HG03280 (cell line): ENCODE measurements around the gene ZFY.
"Not testable (repeated sequence)": the region's sequence is repeated elsewhere in the genome, so short reads cannot be mapped to it uniquely, and the experiment has no call there.

Experiments
- ATAC-seq: cut with Tn5 transposase; IDR thresholded peaks from one replicate; pipeline ENCODE4 v1.9.1; 2021; ENCODE audit warnings: mild to moderate bottlenecking, moderate library complexity; ENCODE audit not compliant: unreplicated experiment

Gene ZFY

GRCh38 chrY:2972708-2973107 is 37.5 kb downstream of the ZFY start:
- peak; percentile 25 for ATAC-seq

- peak; percentile 64 for ATAC-seq
Measured at GRCh38 chrY:2973110-2973751, 38.0 kb downstream of the ZFY start.

DNA sequence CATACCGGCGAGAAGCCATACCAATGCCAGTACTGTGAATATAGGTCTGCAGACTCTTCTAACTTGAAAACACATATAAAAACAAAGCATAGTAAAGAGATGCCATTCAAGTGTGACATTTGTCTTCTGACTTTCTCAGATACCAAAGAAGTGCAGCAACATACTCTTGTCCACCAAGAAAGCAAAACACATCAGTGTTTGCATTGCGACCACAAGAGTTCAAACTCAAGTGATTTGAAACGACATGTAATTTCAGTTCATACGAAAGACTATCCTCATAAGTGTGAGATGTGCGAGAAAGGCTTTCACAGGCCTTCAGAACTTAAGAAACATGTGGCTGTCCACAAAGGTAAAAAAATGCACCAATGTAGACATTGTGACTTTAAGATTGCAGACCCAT is 44.1 kb downstream of the ZFY start:
- ATAC-seq, result no peak

DNA sequence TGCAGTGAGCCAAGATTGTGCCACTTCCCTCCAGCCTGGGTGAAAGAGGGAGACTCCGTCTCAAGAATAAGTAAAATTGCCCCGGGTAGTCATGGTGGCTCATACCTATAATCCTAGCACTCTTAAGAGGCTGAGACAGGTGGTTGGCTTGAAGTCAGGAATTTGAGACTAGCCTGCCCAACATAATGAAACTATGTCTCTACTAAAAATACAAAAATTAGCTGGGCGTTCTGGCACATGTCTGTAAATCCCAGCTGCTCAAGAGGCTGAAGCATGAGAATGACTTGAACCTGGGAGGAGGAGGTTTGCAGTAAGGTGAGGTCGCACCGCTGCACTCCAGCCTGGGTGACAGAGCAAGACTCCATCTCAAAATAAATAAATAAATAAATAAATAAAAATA is 49.3 kb downstream of the ZFY start:
- no peak for ATAC-seq

DNA sequence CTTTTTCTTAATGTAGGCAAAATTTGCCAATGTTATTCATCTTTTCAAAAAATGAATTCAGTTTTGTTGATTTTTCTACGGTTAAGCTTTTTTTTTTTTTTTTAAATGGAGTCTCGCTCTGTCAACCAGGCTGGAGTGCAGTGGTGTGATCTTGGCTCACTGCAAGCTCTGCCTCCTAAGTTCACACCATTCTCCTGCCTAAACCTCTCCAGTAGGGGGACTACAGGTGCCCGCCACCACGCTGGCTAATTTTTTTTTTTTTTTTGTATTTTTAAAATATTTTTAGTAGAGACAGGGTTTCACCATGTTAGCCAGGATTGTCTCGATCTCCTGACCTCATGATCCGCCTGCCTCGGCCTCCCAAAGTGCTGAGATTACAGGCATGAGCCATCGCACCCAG is 52.0 kb downstream of the ZFY start:
- not testable (repeated sequence) for ATAC-seq

DNA sequence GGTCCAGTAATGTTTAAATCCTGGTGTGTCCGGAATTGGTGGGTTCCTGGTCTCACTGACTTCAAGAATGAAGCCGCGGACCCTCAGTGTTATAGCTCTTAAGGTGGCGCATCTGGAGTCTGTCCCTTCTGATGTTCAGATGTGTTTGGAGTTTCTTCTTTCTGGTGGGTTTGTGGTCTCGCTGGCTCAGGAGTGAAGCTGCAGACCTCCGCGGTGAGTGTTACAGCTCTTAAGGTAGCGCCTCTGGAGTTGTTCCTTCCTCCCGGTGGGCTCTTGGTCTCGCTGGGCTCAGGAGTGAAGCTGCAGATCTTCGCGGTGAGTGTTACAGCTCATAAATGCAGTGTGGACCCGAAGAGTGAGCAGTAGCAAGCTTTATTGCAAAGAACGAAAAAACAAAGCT is 62.2 kb downstream of the ZFY start:
- ATAC-seq, result not testable (repeated sequence)

DNA sequence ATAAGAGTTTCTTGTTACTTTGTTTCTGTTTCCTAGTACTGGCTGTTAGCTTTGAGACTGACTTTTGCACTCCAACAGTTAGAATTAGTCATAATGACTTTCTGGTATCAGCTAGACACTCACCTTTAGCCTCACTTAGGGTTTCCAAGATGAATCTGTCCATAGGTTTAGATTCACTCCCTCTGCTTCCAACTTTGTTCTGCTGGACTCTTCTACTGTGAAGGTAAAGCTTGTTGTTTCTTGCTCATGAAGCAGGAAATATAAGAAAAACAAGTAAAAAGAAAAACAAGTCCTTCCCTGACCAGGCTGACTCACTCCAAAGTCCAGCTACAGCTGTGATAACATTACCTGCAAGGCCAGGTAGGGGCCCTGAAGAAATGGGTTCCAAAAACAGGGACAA is 67.0 kb downstream of the ZFY start:
- no peak for ATAC-seq

GRCh38 chrY:3002680-3003515 is 67.7 kb downstream of the ZFY start:
- no peak for ATAC-seq

GRCh38 chrY:3003516-3003830 is 68.3 kb downstream of the ZFY start:
- no peak for ATAC-seq

DNA sequence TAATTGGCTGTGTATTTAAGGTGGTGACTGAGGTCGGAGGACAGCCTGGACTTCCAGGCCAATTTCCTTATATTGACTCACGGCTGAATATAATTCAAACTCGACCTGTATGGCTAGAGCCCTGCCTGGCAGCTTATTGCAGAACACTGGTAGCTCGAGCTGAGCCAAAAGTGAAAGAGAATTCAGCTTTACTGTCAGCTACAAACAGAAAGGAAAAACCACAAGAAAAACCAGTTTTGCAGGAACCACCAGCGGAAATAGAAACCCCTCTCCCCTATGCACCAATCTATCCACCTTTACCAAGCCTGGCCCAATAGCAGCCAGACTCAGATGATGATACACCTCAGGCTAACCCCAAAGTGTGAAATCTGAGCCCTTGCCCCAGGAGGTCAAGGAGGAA is 68.7 kb downstream of the ZFY start:
- no peak for ATAC-seq

- ATAC-seq, result not testable (repeated sequence)
Measured at GRCh38 chrY:3006031-3006430, 70.8 kb downstream of the ZFY start.

DNA sequence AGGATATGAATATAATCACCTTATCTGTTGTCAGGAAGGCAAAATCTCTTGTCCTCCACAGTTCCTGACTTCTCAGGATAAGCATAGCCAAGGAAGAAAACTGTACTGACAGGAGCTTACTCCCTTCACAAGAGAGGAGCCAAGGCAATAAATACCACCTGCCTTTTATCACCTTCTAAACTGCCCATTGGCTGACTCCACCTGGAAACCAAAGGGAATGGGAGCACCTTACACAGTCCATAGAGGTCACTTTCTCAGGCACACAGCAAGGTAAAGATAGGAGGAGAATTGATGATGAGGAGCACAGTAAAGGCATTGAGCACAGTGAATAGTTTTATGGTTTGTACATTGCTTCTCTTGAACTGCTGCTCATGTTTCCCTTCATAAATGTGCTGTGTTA is 72.8 kb downstream of the ZFY start:
- no peak for ATAC-seq

GRCh38 chrY:3012226-3012625 is 77.0 kb downstream of the ZFY start:
- no peak for ATAC-seq

- ATAC-seq, result no peak
Measured at GRCh38 chrY:3016594-3016993, 81.4 kb downstream of the ZFY start.

- ATAC-seq, result no peak
Measured at GRCh38 chrY:3018546-3018945, 83.4 kb downstream of the ZFY start.

DNA sequence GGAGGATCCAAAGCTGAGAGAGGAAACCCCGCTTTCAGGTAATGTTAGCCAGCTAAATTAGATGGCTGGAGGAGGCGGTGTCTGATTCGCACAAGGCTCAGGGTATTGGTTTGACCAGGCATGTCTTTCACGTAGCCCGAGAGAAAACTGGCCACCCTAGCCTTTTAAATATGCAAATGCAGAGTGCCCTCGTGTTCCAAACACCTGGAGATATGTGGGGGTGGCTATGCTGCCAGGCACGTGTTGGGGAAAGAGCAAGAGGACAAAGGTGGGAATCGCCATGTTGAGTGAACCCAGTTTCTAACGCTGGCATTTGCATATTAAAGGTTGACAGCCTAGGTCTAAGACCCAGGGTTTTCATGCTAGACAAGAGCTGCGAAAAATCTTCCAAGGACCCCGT is 84.4 kb downstream of the ZFY start:
- ATAC-seq, result no peak

- ATAC-seq, result no peak
Measured at GRCh38 chrY:3021176-3021575, 86.0 kb downstream of the ZFY start.

- ATAC-seq, result no peak
Measured at GRCh38 chrY:3023606-3024005, 88.4 kb downstream of the ZFY start.

DNA sequence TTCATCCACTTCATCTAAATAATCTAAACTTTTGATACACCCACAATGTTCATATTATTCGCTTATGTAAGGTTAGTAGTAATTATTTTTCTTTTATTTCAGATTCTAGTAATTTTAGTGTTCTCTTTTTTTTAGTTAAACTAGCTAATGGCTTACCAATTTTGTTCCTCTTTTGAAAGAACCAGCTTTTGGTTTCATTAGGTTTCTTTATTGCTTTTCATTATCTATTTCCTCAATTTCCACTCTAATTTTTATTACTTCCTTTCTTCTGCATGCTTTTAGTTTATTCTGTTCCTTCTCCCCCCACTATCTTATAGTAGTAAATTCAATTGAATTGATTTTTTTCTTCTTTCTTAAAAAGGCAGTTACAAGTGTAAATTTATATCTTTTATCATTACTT is 90.2 kb downstream of the ZFY start:
- ATAC-seq, result no peak
